Non-pigmented ciliary epithelial cell (primary cell): ENCODE measurements around the gene EME1.

Experiments used
- DNase-seq: peaks from one replicate; pipeline ENCODE4 v3.0.0-alpha.2; 2010; ENCODE audit warnings: low read depth

EME1 gene

GRCh38 chr17:50348522-50349242 lies 24.3 kb upstream of the EME1 start:
- DNase-seq = no peak

GRCh38 chr17:50349243-50349600 lies 23.8 kb upstream of the EME1 start:
- DNase-seq = no peak

- no peak for DNase-seq
Observed at GRCh38 chr17:50350733-50351132, 22.3 kb upstream of the EME1 start.

GRCh38 chr17:50352072-50352692 lies 20.8 kb upstream of the EME1 start:
- no peak for DNase-seq

- no peak for DNase-seq
Observed at GRCh38 chr17:50352693-50353599, 20.1 kb upstream of the EME1 start.

GRCh38 chr17:50353600-50354195 lies 19.3 kb upstream of the EME1 start:
- no peak for DNase-seq

GRCh38 chr17:50354198-50354597 lies 18.8 kb upstream of the EME1 start:
- DNase-seq = no peak

- no peak for DNase-seq
Observed at GRCh38 chr17:50354776-50355175, 18.3 kb upstream of the EME1 start.

- no peak for DNase-seq
Observed at GRCh38 chr17:50355336-50355700, 17.7 kb upstream of the EME1 start.

GRCh38 chr17:50355701-50356341 lies 17.2 kb upstream of the EME1 start:
- no peak for DNase-seq

GRCh38 chr17:50356418-50356817 lies 16.6 kb upstream of the EME1 start:
- DNase-seq = no peak

- DNase-seq = no peak
Observed at GRCh38 chr17:50356892-50357510, 16.0 kb upstream of the EME1 start.

- DNase-seq = no peak
Observed at GRCh38 chr17:50358177-50358576, 14.9 kb upstream of the EME1 start.

GRCh38 chr17:50359005-50359699 lies 13.9 kb upstream of the EME1 start:
- no peak for DNase-seq

- DNase-seq = no peak
Observed at GRCh38 chr17:50359998-50360461, 13.0 kb upstream of the EME1 start.

- no peak for DNase-seq
Observed at GRCh38 chr17:50360486-50361115, 12.4 kb upstream of the EME1 start.

- peak; percentile 41 for DNase-seq
Observed at GRCh38 chr17:50361561-50362480, 11.2 kb upstream of the EME1 start.

- DNase-seq = no peak
Observed at GRCh38 chr17:50362661-50363060, 10.4 kb upstream of the EME1 start.
